ENCODE measurements around the gene DCUN1D1. TPM values are rescaled to one million over a fixed set of nuclear protein-coding genes. Genes with fewer than 3 reads are reported as not detected.

DCUN1D1 gene
- total RNA-seq, 1 experiment from 2014 or later, result 99.3 TPM

DNA sequence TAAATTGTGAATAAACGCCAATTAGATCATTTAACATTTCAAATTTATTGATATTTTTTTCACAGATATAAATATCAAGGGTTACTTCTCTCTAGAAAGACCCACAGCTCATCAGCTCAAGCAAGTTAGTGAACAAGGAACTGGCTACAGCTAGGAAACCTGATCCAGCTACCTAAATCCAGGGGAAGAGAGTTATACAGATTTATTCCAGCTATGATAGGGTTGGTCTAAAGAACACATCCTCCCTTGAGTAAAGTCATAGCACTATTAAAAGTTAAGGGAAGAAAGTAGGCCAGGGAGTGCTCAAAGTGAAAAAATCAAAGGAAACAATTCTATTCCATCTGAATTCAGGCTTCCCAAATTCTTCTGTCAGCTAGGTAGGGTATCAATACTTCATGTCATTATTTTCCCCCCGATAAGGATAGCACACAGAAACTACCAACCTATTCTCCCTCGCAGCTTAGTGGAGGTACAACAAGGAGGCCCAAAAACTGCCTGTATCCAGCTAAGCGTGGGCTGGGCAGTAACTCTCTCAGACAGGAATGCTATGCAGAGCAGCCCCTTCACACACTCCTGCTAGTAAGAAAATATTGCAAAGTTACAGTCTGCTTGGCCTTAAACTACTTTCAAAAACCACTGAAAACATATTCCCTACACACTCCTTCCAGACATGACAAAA is 44.0 kb downstream of the DCUN1D1 start:
- TF ChIP-seq, protein P1, sequence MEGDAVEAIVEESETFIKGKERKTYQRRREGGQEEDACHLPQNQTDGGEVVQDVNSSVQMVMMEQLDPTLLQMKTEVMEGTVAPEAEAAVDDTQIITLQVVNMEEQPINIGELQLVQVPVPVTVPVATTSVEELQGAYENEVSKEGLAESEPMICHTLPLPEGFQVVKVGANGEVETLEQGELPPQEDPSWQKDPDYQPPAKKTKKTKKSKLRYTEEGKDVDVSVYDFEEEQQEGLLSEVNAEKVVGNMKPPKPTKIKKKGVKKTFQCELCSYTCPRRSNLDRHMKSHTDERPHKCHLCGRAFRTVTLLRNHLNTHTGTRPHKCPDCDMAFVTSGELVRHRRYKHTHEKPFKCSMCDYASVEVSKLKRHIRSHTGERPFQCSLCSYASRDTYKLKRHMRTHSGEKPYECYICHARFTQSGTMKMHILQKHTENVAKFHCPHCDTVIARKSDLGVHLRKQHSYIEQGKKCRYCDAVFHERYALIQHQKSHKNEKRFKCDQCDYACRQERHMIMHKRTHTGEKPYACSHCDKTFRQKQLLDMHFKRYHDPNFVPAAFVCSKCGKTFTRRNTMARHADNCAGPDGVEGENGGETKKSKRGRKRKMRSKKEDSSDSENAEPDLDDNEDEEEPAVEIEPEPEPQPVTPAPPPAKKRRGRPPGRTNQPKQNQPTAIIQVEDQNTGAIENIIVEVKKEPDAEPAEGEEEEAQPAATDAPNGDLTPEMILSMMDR (IDR thresholded peaks at IDR 0.05; ENCODE audit: unreplicated experiment), result no peak
- no peaks in the 10 kb centered on the region for H3K27me3 Mint-ChIP-seq (ENCODE audit: unreplicated experiment)
- CTCF ChIA-PET, result no interaction called here
- no peak overlapping the region for H3K4me3 Mint-ChIP-seq (ENCODE audit: low read depth, unreplicated experiment)
- no peak overlapping the region for H3K27ac Mint-ChIP-seq (ENCODE audit: unreplicated experiment)
- intact Hi-C loops (cut with micrococcal nuclease; ENCODE audit: unreplicated experiment), result no loop called here
- H3K36me3 Mint-ChIP-seq (ENCODE audit: insufficient read depth, unreplicated experiment), result peaks cover 5% of the 10 kb centered on the region
- H3K9me3 Mint-ChIP-seq (ENCODE audit: low read depth, unreplicated experiment), result no peaks in the 10 kb centered on the region
- no peaks in the 10 kb centered on the region for H3K4me1 Mint-ChIP-seq (ENCODE audit: low read depth, unreplicated experiment)
- no TSS peak for BruUV-seq (replicated peaks)
- no peak for DNase-seq

DNA sequence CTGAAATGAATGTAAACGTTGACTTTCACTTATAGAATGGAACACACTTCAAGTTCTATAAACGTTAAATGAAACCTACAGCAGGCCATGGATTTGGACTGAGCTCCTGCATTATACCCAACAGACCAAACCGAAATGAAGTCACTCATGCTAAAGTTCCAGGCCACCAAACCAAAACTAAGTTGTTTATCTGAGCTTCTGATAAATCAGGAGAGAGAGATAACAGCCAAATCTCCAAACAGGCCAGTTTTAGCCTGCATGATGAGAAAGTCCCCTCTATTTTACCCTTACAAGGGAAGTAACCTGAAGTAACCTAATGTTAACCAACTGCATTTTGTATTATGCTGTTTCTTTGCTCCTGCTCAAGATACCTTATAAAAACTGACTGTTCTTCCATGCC is 44.5 kb downstream of the DCUN1D1 start:
- H3K9me3 Mint-ChIP-seq (ENCODE audit: low read depth, unreplicated experiment), result peaks cover 2% of the 10 kb centered on the region
- intact Hi-C loops (cut with micrococcal nuclease; ENCODE audit: unreplicated experiment), result no loop called here
- H3K4me1 Mint-ChIP-seq (ENCODE audit: low read depth, unreplicated experiment), result no peaks in the 10 kb centered on the region
- CTCF ChIA-PET, result interaction anchor here (0.6 kb wide), 1 partner anchor 706 kb away, joined by 4 read pairs; no protein-coding TSS in a partner anchor
- DNase-seq, result no peak
- peaks cover 11% of the 10 kb centered on the region for H3K36me3 Mint-ChIP-seq (ENCODE audit: insufficient read depth, unreplicated experiment)
- BruUV-seq (replicated peaks), result no TSS peak
- no peak overlapping the region for H3K27ac Mint-ChIP-seq (ENCODE audit: unreplicated experiment)
- H3K27me3 Mint-ChIP-seq (ENCODE audit: unreplicated experiment), result no peaks in the 10 kb centered on the region
- TF ChIP-seq, protein P1 (IDR thresholded peaks at IDR 0.05; ENCODE audit: unreplicated experiment), result no peak
- H3K4me3 Mint-ChIP-seq (ENCODE audit: low read depth, unreplicated experiment), result no peak overlapping the region

DNA sequence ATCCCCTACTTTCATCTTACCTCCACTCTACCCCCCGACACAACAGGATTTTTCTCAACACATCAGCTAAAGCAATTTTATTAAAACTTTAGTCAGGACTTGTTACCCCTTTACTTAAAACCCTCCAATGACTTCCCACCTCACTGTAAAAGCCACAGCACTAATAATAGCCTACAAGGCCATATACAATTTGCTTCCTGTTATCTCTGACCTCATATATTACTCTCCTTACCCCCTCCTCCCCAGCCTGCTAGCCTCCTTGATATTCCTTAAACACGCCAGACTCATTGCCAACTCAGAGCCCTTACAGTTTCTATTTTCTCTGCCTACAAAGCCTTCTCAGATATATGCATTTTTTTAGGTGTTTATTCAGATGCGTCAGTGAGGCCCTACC is 54.4 kb downstream of the DCUN1D1 start:
- no TSS peak for BruUV-seq (replicated peaks)
- no peak for DNase-seq
- peaks cover 31% of the 10 kb centered on the region for H3K36me3 Mint-ChIP-seq (ENCODE audit: insufficient read depth, unreplicated experiment)
- intact Hi-C loops (cut with micrococcal nuclease; ENCODE audit: unreplicated experiment), result no loop called here
- H3K27ac Mint-ChIP-seq (ENCODE audit: unreplicated experiment), result no peak overlapping the region
- no peak overlapping the region for H3K4me3 Mint-ChIP-seq (ENCODE audit: low read depth, unreplicated experiment)
- peaks cover 3% of the 10 kb centered on the region for H3K4me1 Mint-ChIP-seq (ENCODE audit: low read depth, unreplicated experiment)
- H3K9me3 Mint-ChIP-seq (ENCODE audit: low read depth, unreplicated experiment), result no peaks in the 10 kb centered on the region
- CTCF ChIA-PET, result no interaction called here
- TF ChIP-seq, protein P1 (IDR thresholded peaks at IDR 0.05; ENCODE audit: unreplicated experiment), result no peak
- no peaks in the 10 kb centered on the region for H3K27me3 Mint-ChIP-seq (ENCODE audit: unreplicated experiment)

DNA sequence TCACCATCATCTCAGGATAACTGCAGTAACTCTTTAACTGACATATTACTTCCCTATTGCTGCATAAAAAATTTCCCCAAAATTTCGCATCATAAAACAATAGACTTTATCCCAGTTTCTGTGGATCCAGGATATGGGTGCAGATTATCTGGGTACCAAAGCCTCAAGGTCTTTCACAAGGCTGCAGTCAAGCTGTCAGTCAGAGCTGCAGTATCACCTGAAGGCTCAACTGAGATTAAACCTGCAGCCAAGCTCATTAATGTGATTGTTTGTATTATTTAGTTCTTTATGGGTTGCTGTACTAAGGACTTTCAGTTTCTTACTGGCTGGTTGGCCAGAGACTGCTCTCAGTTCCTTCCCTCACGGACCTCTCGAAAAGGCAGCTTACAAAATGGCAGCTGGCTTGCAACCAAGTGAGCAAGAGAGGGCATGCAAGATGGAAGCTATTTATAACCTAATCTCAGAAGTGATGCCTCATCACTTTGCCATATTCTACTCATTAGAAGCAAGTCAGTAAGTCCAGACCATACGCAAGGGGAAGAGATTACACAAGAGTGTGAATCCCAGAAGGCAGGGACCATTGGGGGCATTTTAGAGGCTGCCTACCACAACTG is 54.9 kb downstream of the DCUN1D1 start:
- Mint-ChIP-seq H3K27me3 (ENCODE audit: unreplicated experiment) (no peaks in the 10 kb centered on the region), H3K9me3 (ENCODE audit: low read depth, unreplicated experiment) (no peaks in the 10 kb centered on the region), H3K4me3 (ENCODE audit: low read depth, unreplicated experiment) (no peak overlapping the region), H3K4me1 (ENCODE audit: low read depth, unreplicated experiment) (peaks cover 8% of the 10 kb centered on the region), H3K27ac (ENCODE audit: unreplicated experiment) (no peak overlapping the region), H3K36me3 (ENCODE audit: insufficient read depth, unreplicated experiment) (peaks cover 31% of the 10 kb centered on the region)
- no TSS peak for BruUV-seq (replicated peaks)
- CTCF ChIA-PET, result no interaction called here
- DNase-seq, result no peak
- intact Hi-C loops (cut with micrococcal nuclease; ENCODE audit: unreplicated experiment), result no loop called here
- TF ChIP-seq, protein P1 (IDR thresholded peaks at IDR 0.05; ENCODE audit: unreplicated experiment), result no peak
